NCI-H2081 (cell line): ENCODE measurements around the gene TBCK.
A peak's percentile ranks its signal among the peaks of the same experiment; 100 is the strongest.
"Not testable (repeated sequence)": the region's sequence is repeated elsewhere in the genome, so short reads cannot be mapped to it uniquely, and the experiment has no call there.

Source experiments
- DNase-seq, 2 experiments: peaks; one replicate each; lab custom pipeline; 2025; lab: John Stamatoyannopoulos, UW

Gene TBCK

GRCh38 chr4:106114270-106114669, 201.7 kb downstream of the TBCK start:
- peak in 1 of 2 experiments; percentile 1 for DNase-seq

GRCh38 chr4:106111778-106112469, 204.1 kb downstream of the TBCK start:
- not testable (repeated sequence) for DNase-seq

- no peak for DNase-seq
Observed at GRCh38 chr4:106109929-106110328, 206.1 kb downstream of the TBCK start.

- no peak for DNase-seq
Observed at GRCh38 chr4:106105697-106106096, 210.3 kb downstream of the TBCK start.

- DNase-seq, result no peak
Observed at GRCh38 chr4:106104276-106104675, 211.7 kb downstream of the TBCK start.

GRCh38 chr4:106096454-106096853, 219.6 kb downstream of the TBCK start:
- DNase-seq, result no peak

- no peak for DNase-seq
Observed at GRCh38 chr4:106095408-106095807, 220.6 kb downstream of the TBCK start.

GRCh38 chr4:106092361-106093040, 223.5 kb downstream of the TBCK start:
- DNase-seq, result no peak

GRCh38 chr4:106090826-106091225, 225.2 kb downstream of the TBCK start:
- no peak for DNase-seq

GRCh38 chr4:106083065-106083464, 232.9 kb downstream of the TBCK start:
- no peak for DNase-seq

- no peak for DNase-seq
Observed at GRCh38 chr4:106080376-106080775, 235.6 kb downstream of the TBCK start.

- DNase-seq, result no peak
Observed at GRCh38 chr4:106079616-106080015, 236.4 kb downstream of the TBCK start.

- DNase-seq, result no peak
Observed at GRCh38 chr4:106065018-106065417, 251.0 kb downstream of the TBCK start.

- DNase-seq, result no peak
Observed at GRCh38 chr4:106063009-106063408, 253.0 kb downstream of the TBCK start.

- DNase-seq, result no peak
Observed at GRCh38 chr4:106062452-106062875, 253.5 kb downstream of the TBCK start.

GRCh38 chr4:106058921-106059320, 257.1 kb downstream of the TBCK start:
- DNase-seq, result no peak

GRCh38 chr4:106056914-106057313, 259.1 kb downstream of the TBCK start:
- no peak for DNase-seq

GRCh38 chr4:106051514-106051913, 264.5 kb downstream of the TBCK start:
- DNase-seq, result no peak

- no peak for DNase-seq
Observed at GRCh38 chr4:106049490-106049889, 266.5 kb downstream of the TBCK start.

GRCh38 chr4:106048250-106048971, 267.6 kb downstream of the TBCK start:
- DNase-seq, result no peak

GRCh38 chr4:106046083-106046482, 269.9 kb downstream of the TBCK start:
- DNase-seq, result no peak

- DNase-seq, result no peak
Observed at GRCh38 chr4:106041294-106042002, 274.6 kb downstream of the TBCK start.
